Activated CD4-positive, alpha-beta T cell treated with anti-CD3 and anti-CD28 coated beads, Interleukin-2, amount 10 ng/mL, durations not matched to agents 7 days and 5 days (primary cell): Measurements from ENCODE around the gene CYLD. TPM values are rescaled to one million over a fixed set of nuclear protein-coding genes. Genes with fewer than 3 reads are reported as not detected.
A peak's percentile ranks its signal among the peaks of the same experiment; 100 is the strongest.

Source experiments
- CTCF ChIA-PET: fragments of 350-600 bp; sonication (Branson Sonifier 250); formaldehyde crosslinking; loops from one replicate; lab custom pipeline; 2021; ENCODE audit warnings: antibody characterized with exemption; lab: Charles Lee
- POLR2A ChIA-PET: fragments of 350-600 bp; sonication (Branson Sonifier 250); formaldehyde crosslinking; loops from one replicate; lab custom pipeline; 2021; ENCODE audit warnings: antibody characterized with exemption; lab: Charles Lee
- DNase-seq: peaks from one replicate; pipeline ENCODE4 v3.0.0-alpha.2; 2020
- H3K27ac Mint-ChIP-seq: one replicate; pipeline ENCODE4 v1.8.0; 2021; ENCODE audit warnings: mild to moderate bottlenecking, moderate library complexity, mixed read lengths
- H3K27me3 Mint-ChIP-seq: one replicate; pipeline ENCODE4 v1.8.0; 2021; ENCODE audit warnings: mixed read lengths
- H3K36me3 Mint-ChIP-seq: one replicate; pipeline ENCODE4 v1.8.0; 2021; ENCODE audit warnings: low read depth, mixed read lengths
- H3K4me1 Mint-ChIP-seq: one replicate; pipeline ENCODE4 v1.8.0; 2021; ENCODE audit warnings: mixed read lengths
- H3K4me3 Mint-ChIP-seq: one replicate; pipeline ENCODE4 v1.8.0; 2021; ENCODE audit warnings: mild to moderate bottlenecking, moderate library complexity, mixed read lengths
- H3K9me3 Mint-ChIP-seq: one replicate; pipeline ENCODE4 v1.8.0; 2021; ENCODE audit warnings: mixed read lengths
- total RNA-seq, 2 experiments: library from RNA; stranded (reverse); gene quantifications; one replicate each; pipeline ENCODE4 v1.2.3, GENCODE V29; 2021

Gene CYLD
- total RNA-seq, 2 experiments from 2014 or later: 200 to 222 TPM

- CTCF ChIA-PET: interaction anchor here (1.4 to 1.7 kb wide), 3 partner anchors 14 to 62 kb away, joined by 4 to 5 read pairs (median 4); no protein-coding TSS in a partner anchor
- H3K27me3 Mint-ChIP-seq: no peaks in the 10 kb centered on the region
- H3K27ac Mint-ChIP-seq: no peak overlapping the region
- POLR2A ChIA-PET: no interaction called here
- H3K4me3 Mint-ChIP-seq: no peak overlapping the region
- peaks cover 72% of the 10 kb centered on the region for H3K4me1 Mint-ChIP-seq
- peaks cover 29% of the 10 kb centered on the region for H3K9me3 Mint-ChIP-seq
- peaks cover 88% of the 10 kb centered on the region for H3K36me3 Mint-ChIP-seq
- no peak for DNase-seq
These were observed 24.0 kb downstream of the CYLD start for GRCh38 chr16:50765861-50766260.

GRCh38 chr16:50767197-50767596 is 25.3 kb downstream of the CYLD start:
- no peak overlapping the region for H3K4me3 Mint-ChIP-seq
- H3K36me3 Mint-ChIP-seq: peaks cover 91% of the 10 kb centered on the region
- POLR2A ChIA-PET: interaction anchor here (0.6 kb wide), 1 partner anchor 405 kb away, joined by 3 read pairs; no protein-coding TSS in a partner anchor
- H3K9me3 Mint-ChIP-seq: peaks cover 33% of the 10 kb centered on the region
- no peak for DNase-seq
- peak overlapping the region; percentile 37 for H3K27ac Mint-ChIP-seq
- CTCF ChIA-PET: no interaction called here
- H3K4me1 Mint-ChIP-seq: peaks cover 68% of the 10 kb centered on the region
- H3K27me3 Mint-ChIP-seq: no peaks in the 10 kb centered on the region

GRCh38 chr16:50771366-50771765 is 29.5 kb downstream of the CYLD start:
- no peaks in the 10 kb centered on the region for H3K27me3 Mint-ChIP-seq
- H3K9me3 Mint-ChIP-seq: peaks cover 21% of the 10 kb centered on the region
- ChIA-PET CTCF (interaction anchor here (1.1 kb wide), 1 partner anchor 9 kb away, joined by 3 read pairs; no protein-coding TSS in a partner anchor), POLR2A (no interaction called here)
- H3K4me3 Mint-ChIP-seq: no peak overlapping the region
- peaks cover 53% of the 10 kb centered on the region for H3K4me1 Mint-ChIP-seq
- H3K36me3 Mint-ChIP-seq: peaks cover 79% of the 10 kb centered on the region
- DNase-seq: no peak
- H3K27ac Mint-ChIP-seq: no peak overlapping the region

GRCh38 chr16:50774405-50774804 is 32.5 kb downstream of the CYLD start:
- H3K9me3 Mint-ChIP-seq: peaks cover 7% of the 10 kb centered on the region
- no peak overlapping the region for H3K4me3 Mint-ChIP-seq
- no peak overlapping the region for H3K27ac Mint-ChIP-seq
- ChIA-PET CTCF (no interaction called here), POLR2A (no interaction called here)
- H3K27me3 Mint-ChIP-seq: no peaks in the 10 kb centered on the region
- H3K4me1 Mint-ChIP-seq: peaks cover 47% of the 10 kb centered on the region
- H3K36me3 Mint-ChIP-seq: peaks cover 72% of the 10 kb centered on the region
- no peak for DNase-seq

- H3K27ac Mint-ChIP-seq: no peak overlapping the region
- DNase-seq: no peak
- ChIA-PET POLR2A (no interaction called here), CTCF (no interaction called here)
- peaks cover 4% of the 10 kb centered on the region for H3K9me3 Mint-ChIP-seq
- H3K27me3 Mint-ChIP-seq: no peaks in the 10 kb centered on the region
- peaks cover 48% of the 10 kb centered on the region for H3K4me1 Mint-ChIP-seq
- no peak overlapping the region for H3K4me3 Mint-ChIP-seq
- peaks cover 73% of the 10 kb centered on the region for H3K36me3 Mint-ChIP-seq
These were observed 33.1 kb downstream of the CYLD start for GRCh38 chr16:50774960-50775359.

GRCh38 chr16:50776037-50776436 is 34.2 kb downstream of the CYLD start:
- no peak overlapping the region for H3K27ac Mint-ChIP-seq
- ChIA-PET POLR2A (no interaction called here), CTCF (interaction anchor here (1.0 kb wide), 1 partner anchor 111 kb away, joined by 4 read pairs; no protein-coding TSS in a partner anchor)
- peaks cover 53% of the 10 kb centered on the region for H3K4me1 Mint-ChIP-seq
- H3K36me3 Mint-ChIP-seq: peaks cover 71% of the 10 kb centered on the region
- H3K27me3 Mint-ChIP-seq: no peaks in the 10 kb centered on the region
- no peak overlapping the region for H3K4me3 Mint-ChIP-seq
- DNase-seq: no peak
- H3K9me3 Mint-ChIP-seq: peaks cover 4% of the 10 kb centered on the region

GRCh38 chr16:50778284-50779163 is 36.6 kb downstream of the CYLD start:
- Mint-ChIP-seq H3K4me3 (no peak overlapping the region), H3K27me3 (no peaks in the 10 kb centered on the region), H3K36me3 (peaks cover 70% of the 10 kb centered on the region), H3K4me1 (peaks cover 55% of the 10 kb centered on the region), H3K27ac (no peak overlapping the region), H3K9me3 (no peaks in the 10 kb centered on the region)
- no peak for DNase-seq
- POLR2A ChIA-PET: no interaction called here
- CTCF ChIA-PET: no interaction called here

GRCh38 chr16:50781043-50781442 is 39.2 kb downstream of the CYLD start:
- ChIA-PET CTCF (interaction anchor here (1.1 to 1.8 kb wide), 3 partner anchors 16 to 103 kb away, joined by 3 to 7 read pairs (median 5); no protein-coding TSS in a partner anchor), POLR2A (no interaction called here)
- DNase-seq: no peak
- Mint-ChIP-seq H3K4me3 (no peak overlapping the region), H3K9me3 (no peaks in the 10 kb centered on the region), H3K27ac (peak overlapping the region; percentile 77), H3K4me1 (peaks cover 44% of the 10 kb centered on the region), H3K36me3 (peaks cover 73% of the 10 kb centered on the region), H3K27me3 (no peaks in the 10 kb centered on the region)

GRCh38 chr16:50781518-50781917 is 39.6 kb downstream of the CYLD start:
- Mint-ChIP-seq H3K4me3 (no peak overlapping the region), H3K9me3 (no peaks in the 10 kb centered on the region), H3K27ac (peak overlapping the region; percentile 77), H3K36me3 (peaks cover 78% of the 10 kb centered on the region), H3K4me1 (peaks cover 43% of the 10 kb centered on the region), H3K27me3 (no peaks in the 10 kb centered on the region)
- POLR2A ChIA-PET: no interaction called here
- no peak for DNase-seq
- CTCF ChIA-PET: interaction anchor here (1.1 to 1.8 kb wide), 3 partner anchors 16 to 104 kb away, joined by 3 to 7 read pairs (median 5); no protein-coding TSS in a partner anchor

- POLR2A ChIA-PET: no interaction called here
- Mint-ChIP-seq H3K27ac (no peak overlapping the region), H3K4me1 (peaks cover 9% of the 10 kb centered on the region), H3K9me3 (peaks cover 11% of the 10 kb centered on the region), H3K36me3 (peaks cover 73% of the 10 kb centered on the region), H3K27me3 (no peaks in the 10 kb centered on the region), H3K4me3 (no peak overlapping the region)
- CTCF ChIA-PET: interaction anchor here (1.2 kb wide), 1 partner anchor 9 kb away, joined by 3 read pairs; no protein-coding TSS in a partner anchor
- no peak for DNase-seq
These were observed 47.9 kb downstream of the CYLD start for GRCh38 chr16:50789757-50790156.

GRCh38 chr16:50791522-50791921 is 49.6 kb downstream of the CYLD start:
- Mint-ChIP-seq H3K27me3 (no peaks in the 10 kb centered on the region), H3K27ac (no peak overlapping the region), H3K4me1 (peaks cover 6% of the 10 kb centered on the region), H3K4me3 (no peak overlapping the region), H3K9me3 (peaks cover 11% of the 10 kb centered on the region), H3K36me3 (peaks cover 75% of the 10 kb centered on the region)
- ChIA-PET CTCF (no interaction called here), POLR2A (no interaction called here)
- no peak for DNase-seq

GRCh38 chr16:50796829-50797228 is 54.9 kb downstream of the CYLD start:
- Mint-ChIP-seq H3K4me3 (no peak overlapping the region), H3K9me3 (no peaks in the 10 kb centered on the region), H3K27me3 (no peaks in the 10 kb centered on the region), H3K4me1 (peaks cover 3% of the 10 kb centered on the region), H3K27ac (no peak overlapping the region), H3K36me3 (peaks cover 64% of the 10 kb centered on the region)
- no peak for DNase-seq
- POLR2A ChIA-PET: no interaction called here
- CTCF ChIA-PET: interaction anchor here (0.6 to 4.2 kb wide), 4 partner anchors 9 to 556 kb away, joined by 3 to 21 read pairs (median 4); no protein-coding TSS in a partner anchor

GRCh38 chr16:50797456-50797855 is 55.6 kb downstream of the CYLD start:
- Mint-ChIP-seq H3K27ac (no peak overlapping the region), H3K27me3 (no peaks in the 10 kb centered on the region), H3K9me3 (no peaks in the 10 kb centered on the region), H3K4me3 (no peak overlapping the region), H3K4me1 (peaks cover 3% of the 10 kb centered on the region), H3K36me3 (peaks cover 62% of the 10 kb centered on the region)
- POLR2A ChIA-PET: no interaction called here
- CTCF ChIA-PET: interaction anchor here (0.6 to 1.2 kb wide), 3 partner anchors 9 to 141 kb away, joined by 3 read pairs; no protein-coding TSS in a partner anchor
- no peak for DNase-seq
